Peyer's patch (tissue), 4 donors: ENCODE measurements around the gene RAB7B. TPM values are rescaled to one million over a fixed set of nuclear protein-coding genes. Genes with fewer than 3 reads are reported as not detected.

Experiments
- DNase-seq, 3 donors: peaks; one replicate each; pipeline ENCODE4 v3.0.0-alpha.2; 2017 to 2019
- H3K27ac ChIP-seq, 4 donors: fragments of 200-600 bp; sonication (generic); one replicate each; pipeline ENCODE4 v1.5.1; 2016 to 2019
- H3K27me3 ChIP-seq, 2 donors: fragments of 200-600 bp; sonication (generic); one replicate each; pipeline ENCODE4 v1.5.1; 2019
- H3K36me3 ChIP-seq, 3 donors: fragments of 200-600 bp; sonication (generic); one replicate each; pipeline ENCODE4 v1.5.1; 2016 to 2019
- H3K4me1 ChIP-seq, 4 donors: fragments of 200-600 bp; sonication (generic); one replicate each; pipeline ENCODE4 v1.5.1; 2016 to 2019
- H3K4me3 ChIP-seq, 4 donors: fragments of 200-600 bp; sonication (generic); 1 replicate in 3 of 4; 2 replicates in 1 of 4; pipeline ENCODE4 v1.5.1; 2016 to 2019; ENCODE audit warnings: mild to moderate bottlenecking in 1 of 4
- H3K9me3 ChIP-seq, 4 donors: fragments of 200-600 bp; sonication (generic); one replicate each; pipeline ENCODE4 v1.5.1; 2016 to 2019; ENCODE audit warnings: mild to moderate bottlenecking in 1 of 4
- POLR2A ChIP-seq, 2 donors: fragments of 450-650 bp; IDR thresholded peaks; one replicate each; pipeline ENCODE4 v1.5.1; 2017; ENCODE audit warnings: antibody characterized with exemption in 2 of 2, mild to moderate bottlenecking in 2 of 2, moderate library complexity in 2 of 2
- total RNA-seq, 4 donors: library from RNA; depleted of rRNA; stranded (reverse); fragments of >200 nt; gene quantifications; one replicate each; pipeline ENCODE4 v1.1.0, GENCODE V29; 2016
- TF ChIP-seq, protein P1 (sequence below), 6 experiments: fragments of 450-650 bp in 4 of 6; fragments of 200-600 bp in 2 of 6; sonication (generic) in 1 of 6; IDR thresholded peaks; one replicate each; pipeline ENCODE4 v1.5.1; 2017 to 2019; ENCODE audit warnings: antibody characterized with exemption in 6 of 6, mild to moderate bottlenecking in 3 of 6, moderate library complexity in 1 of 6

Gene RAB7B
- total RNA-seq, 4 donors from 2014 or later, result 0.35 to 0.47 (median 0.40) TPM; not detected in 1

DNA sequence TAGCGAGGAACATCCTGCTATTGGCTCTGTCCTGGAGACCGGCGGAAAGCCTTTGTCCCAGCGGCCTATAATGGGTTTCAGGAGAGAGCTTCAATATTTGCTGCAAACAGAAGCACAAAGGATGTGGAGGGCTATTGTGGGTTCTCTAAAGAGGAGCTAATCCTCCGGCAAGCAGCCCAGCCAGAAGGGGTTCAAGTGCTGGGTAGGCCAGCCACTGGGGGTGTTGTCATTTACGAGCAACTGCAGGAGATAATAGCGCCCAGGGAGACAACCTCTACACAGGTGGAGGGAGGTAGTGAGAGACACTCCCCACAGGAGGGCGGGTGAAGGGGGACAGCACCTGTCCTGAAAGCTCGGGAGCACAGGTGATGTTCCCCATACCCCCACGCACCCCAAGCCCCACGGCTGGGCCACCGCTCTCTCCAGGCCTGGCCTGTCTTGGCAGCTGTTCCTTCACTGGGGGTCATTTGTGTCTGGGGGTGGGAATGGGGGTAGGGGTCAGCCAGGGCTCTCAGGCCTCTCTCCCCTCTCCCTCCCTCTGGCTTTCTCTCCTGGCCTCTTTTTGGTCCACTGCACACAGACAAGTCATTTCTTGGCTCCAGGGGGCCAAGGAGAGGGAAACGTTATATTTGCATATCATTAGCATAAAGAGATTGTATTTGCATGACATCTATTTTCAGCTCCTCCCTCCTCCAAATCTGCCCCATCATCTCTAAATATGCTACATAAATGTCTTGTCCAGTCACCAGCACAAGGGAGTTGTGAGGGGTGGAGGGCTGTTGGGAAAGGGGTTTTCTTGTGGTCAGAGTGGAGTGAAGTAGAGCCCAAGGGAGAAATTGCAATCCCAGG lies 37.9 kb downstream of the RAB7B start:
- Histone ChIP-seq H3K36me3 (no peaks in the 10 kb centered on the region), H3K4me3 (no peak overlapping the region), H3K9me3 (no peaks in the 10 kb centered on the region), H3K27ac (no peak overlapping the region), H3K4me1 (no peaks in the 10 kb centered on the region), H3K27me3 (no peaks in the 10 kb centered on the region)
- DNase-seq, result peak in 1 of 3 donors; percentile 20
- TF ChIP-seq, protein P1, sequence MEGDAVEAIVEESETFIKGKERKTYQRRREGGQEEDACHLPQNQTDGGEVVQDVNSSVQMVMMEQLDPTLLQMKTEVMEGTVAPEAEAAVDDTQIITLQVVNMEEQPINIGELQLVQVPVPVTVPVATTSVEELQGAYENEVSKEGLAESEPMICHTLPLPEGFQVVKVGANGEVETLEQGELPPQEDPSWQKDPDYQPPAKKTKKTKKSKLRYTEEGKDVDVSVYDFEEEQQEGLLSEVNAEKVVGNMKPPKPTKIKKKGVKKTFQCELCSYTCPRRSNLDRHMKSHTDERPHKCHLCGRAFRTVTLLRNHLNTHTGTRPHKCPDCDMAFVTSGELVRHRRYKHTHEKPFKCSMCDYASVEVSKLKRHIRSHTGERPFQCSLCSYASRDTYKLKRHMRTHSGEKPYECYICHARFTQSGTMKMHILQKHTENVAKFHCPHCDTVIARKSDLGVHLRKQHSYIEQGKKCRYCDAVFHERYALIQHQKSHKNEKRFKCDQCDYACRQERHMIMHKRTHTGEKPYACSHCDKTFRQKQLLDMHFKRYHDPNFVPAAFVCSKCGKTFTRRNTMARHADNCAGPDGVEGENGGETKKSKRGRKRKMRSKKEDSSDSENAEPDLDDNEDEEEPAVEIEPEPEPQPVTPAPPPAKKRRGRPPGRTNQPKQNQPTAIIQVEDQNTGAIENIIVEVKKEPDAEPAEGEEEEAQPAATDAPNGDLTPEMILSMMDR (IDR thresholded peaks at IDR 0.05), result no peak
- no peak for TF ChIP-seq POLR2A (IDR thresholded peaks at IDR 0.05)

DNA sequence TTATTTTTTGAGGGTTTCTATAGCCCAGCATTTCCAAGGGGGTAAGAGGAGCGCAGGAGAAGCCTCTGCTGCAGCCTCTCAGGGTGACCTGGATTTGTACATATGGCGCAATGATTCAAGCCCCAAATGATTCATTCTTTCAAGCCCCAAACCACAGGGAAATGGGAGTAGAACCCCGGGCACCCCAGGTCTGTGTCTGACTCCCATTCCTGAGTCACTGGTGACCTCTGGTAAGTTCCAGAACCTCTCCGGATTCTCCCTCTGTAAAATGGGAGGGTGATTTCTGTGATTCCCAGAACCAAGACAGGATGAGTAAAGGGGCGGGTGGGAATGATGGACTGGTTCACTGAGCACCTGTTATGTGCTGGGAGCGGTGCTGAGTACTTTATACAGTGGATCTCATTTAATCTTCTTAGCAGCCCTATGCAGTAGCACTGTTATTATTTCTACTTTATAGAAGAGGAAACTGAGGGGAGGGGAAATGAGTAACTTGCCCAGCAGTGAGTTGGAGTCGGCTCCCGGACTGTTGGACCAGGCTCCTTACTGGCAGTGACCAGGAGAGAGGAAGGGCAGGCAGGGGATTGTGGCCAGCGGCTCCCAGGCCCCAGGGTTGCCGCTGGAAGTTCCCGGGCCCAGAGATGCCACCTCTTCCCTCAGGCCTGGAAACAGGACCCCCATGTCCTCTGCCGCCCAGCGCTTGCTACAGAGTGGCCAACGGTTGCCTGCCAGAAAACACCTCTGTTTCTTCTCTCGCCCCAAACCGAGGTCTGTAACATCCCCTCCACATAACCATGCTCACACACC lies 39.6 kb downstream of the RAB7B start:
- Histone ChIP-seq H3K36me3 (no peaks in the 10 kb centered on the region), H3K4me1 (no peaks in the 10 kb centered on the region), H3K27me3 (no peaks in the 10 kb centered on the region), H3K4me3 (no peak overlapping the region), H3K27ac (no peak overlapping the region), H3K9me3 (no peaks in the 10 kb centered on the region)
- no peak for TF ChIP-seq POLR2A (IDR thresholded peaks at IDR 0.05)
- TF ChIP-seq, protein P1 (IDR thresholded peaks at IDR 0.05), result no peak
- peak in 1 of 3 donors; percentile 18 for DNase-seq

DNA sequence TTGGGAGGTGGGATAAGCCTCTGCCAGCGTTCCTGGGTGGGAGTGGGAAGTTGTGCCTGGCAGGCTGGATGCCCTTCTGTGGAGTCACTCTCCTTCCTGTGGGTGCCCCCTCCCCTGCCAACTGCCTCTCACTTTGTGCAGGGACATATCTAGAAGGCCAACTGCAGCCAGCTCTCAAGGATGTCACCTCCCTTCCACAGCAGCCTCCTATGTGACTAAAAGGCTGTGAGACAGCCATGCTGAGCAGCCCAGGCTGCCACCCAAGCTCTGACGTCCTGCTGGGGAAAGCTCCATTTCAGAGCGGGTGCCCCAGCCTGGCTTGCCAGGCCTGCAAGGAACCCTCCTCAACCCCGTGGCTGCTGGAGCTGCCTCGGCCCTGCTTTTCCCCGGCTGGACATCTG lies 40.4 kb downstream of the RAB7B start:
- peak in 1 of 3 donors; percentile 10 for DNase-seq
- no peak overlapping the region for H3K27ac ChIP-seq
- H3K27me3 ChIP-seq, result no peaks in the 10 kb centered on the region
- no peak overlapping the region for H3K4me3 ChIP-seq
- H3K4me1 ChIP-seq, result no peaks in the 10 kb centered on the region
- H3K36me3 ChIP-seq, result no peaks in the 10 kb centered on the region
- TF ChIP-seq POLR2A (IDR thresholded peaks at IDR 0.05), result no peak
- TF ChIP-seq, protein P1 (IDR thresholded peaks at IDR 0.05), result no peak
- no peaks in the 10 kb centered on the region for H3K9me3 ChIP-seq

DNA sequence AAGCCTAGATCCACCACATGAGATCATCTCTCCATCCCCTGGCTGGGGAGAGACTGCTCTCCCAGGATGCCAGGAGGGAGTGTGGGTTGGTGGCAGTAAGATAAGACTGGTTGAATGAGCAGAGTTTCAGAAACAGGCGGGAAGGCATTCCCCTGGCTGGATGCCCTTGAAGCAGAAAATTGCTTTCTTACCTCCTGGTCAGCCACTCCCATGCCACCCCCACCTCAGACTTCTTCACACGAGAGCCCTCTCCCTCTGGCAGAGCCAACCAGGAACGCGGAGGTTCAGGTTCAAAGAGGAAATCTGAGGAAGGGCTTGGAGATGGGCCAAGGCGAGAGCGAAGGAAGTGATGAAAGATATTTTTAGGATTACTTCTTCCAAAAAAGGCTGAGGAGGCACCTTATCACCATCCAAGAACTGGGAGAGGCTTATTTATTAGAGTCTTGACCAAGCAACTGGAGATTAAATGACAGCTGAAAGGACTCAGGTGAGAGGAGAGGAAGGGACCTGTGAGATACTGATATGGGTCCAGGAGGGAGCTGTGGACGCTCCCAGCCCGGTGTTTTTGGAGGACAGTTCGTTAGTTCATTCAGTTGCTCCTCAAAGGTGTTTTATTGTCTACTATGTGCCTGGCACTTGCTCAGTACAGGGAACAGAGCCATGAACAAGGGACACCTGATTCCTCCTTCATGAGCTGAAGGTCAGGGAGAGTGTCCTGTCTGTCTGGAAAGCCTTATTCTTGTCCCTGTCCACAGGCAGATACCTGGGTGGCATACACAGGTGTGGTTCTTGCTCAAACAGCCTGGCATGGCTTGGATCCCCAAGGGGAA lies 41.0 kb downstream of the RAB7B start:
- no peaks in the 10 kb centered on the region for H3K27me3 ChIP-seq
- no peaks in the 10 kb centered on the region for H3K36me3 ChIP-seq
- H3K4me3 ChIP-seq, result no peak overlapping the region
- H3K27ac ChIP-seq, result no peak overlapping the region
- TF ChIP-seq, protein P1 (IDR thresholded peaks at IDR 0.05), result no peak
- TF ChIP-seq POLR2A (IDR thresholded peaks at IDR 0.05), result no peak
- H3K4me1 ChIP-seq, result no peaks in the 10 kb centered on the region
- no peaks in the 10 kb centered on the region for H3K9me3 ChIP-seq
- no peak for DNase-seq

DNA sequence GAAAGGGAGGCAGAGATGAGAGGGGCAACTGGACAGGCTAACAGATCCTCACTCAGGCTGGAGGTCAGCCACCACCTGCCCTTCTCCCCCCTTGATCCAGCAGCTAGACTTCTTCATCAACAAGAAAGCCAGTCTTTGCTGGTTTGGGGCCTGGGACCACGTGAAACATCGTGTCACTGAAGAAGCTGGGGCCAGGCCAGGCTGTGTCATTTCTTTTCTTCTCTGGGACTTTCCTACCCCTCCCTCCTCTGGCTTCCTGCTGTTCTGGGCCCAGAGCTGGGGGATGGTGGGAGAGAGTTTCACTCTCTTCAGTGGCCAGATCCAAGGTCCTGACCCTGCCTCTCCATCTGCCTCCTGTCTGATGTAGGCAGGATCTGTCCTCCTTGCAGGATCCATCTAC lies 41.8 kb downstream of the RAB7B start:
- H3K4me3 ChIP-seq, result no peak overlapping the region
- H3K4me1 ChIP-seq, result no peaks in the 10 kb centered on the region
- H3K27me3 ChIP-seq, result no peaks in the 10 kb centered on the region
- TF ChIP-seq POLR2A (IDR thresholded peaks at IDR 0.05), result no peak
- TF ChIP-seq, protein P1 (IDR thresholded peaks at IDR 0.05), result no peak
- H3K27ac ChIP-seq, result no peak overlapping the region
- no peak for DNase-seq
- no peaks in the 10 kb centered on the region for H3K36me3 ChIP-seq
- H3K9me3 ChIP-seq, result no peaks in the 10 kb centered on the region
